Midbrain (tissue), 1 donor: ENCODE measurements around the gene ME3.
"Not testable (repeated sequence)": the region's sequence is repeated elsewhere in the genome, so short reads cannot be mapped to it uniquely, and the experiment has no call there.

Source experiments
- DNase-seq: peaks from one replicate; lab custom pipeline; 2025; lab: John Stamatoyannopoulos, UW

The ME3 gene

DNA sequence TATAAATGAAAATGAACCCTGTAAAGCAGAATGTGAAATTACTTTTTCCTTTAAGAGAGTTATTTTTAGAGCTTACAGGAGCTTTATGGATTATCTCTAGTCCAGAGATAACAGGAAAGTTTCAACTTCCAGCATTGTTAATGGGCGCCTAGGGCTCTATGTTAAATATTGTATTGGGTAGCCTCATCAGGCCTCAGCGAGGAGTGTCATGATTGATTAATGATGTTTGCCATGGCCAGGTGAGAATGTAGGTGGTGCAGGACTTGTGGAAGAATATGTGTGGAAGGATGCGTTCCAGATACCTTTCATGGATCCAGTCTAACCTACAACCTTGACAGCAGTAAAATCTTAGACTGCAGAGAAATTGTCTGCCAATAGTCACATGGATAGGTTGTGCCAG is 50.6 kb downstream of the ME3 start:
- no peak for DNase-seq

DNA sequence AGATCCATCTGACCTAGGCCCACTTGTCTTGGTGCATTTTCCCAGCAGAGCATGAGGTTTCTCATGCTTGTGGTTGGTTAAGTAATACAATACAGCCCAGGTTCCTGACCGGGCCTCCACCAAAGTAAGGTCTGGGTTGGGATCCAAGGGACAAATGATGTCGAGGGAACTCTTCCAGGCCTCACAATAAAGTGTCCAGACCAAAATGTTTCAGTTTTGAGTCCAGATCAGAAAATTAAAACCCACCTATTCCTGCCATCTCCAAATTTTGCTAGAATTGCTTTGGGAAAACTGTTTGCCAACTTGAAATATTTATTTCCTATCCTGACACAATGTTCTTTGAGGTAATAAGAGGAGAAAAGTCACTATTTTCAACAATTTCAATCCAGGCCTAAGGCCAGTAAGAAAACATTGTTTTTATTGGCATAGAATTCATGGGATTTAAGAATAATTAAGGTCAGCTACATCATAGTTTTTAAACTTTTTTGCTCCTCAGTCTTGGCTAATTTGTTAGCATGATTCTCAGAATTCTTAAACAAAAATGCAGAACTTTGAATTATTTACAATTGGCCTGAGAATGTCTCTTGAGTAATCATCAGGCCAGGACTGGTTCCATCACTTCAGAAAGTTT is 51.4 kb downstream of the ME3 start:
- no peak for DNase-seq

DNA sequence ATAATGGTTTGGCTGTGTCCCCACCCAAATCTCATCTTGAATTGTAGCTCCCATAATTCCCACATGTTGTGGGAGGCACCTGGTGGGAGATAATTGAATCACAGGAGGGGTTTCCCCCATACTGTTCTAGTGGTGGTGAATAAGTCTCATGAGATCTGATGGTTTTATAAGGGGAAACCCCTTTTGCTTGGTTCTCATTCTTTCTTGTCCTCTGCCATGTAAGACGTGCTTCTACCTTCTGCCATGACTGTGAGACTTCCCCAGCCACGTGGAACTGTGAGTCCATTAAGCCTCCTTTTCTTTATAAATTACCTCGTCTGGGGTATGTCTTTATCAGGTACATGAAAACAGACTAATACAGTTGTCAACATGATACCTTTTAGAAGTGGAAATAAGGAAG is 53.0 kb downstream of the ME3 start:
- DNase-seq: not testable (repeated sequence)

DNA sequence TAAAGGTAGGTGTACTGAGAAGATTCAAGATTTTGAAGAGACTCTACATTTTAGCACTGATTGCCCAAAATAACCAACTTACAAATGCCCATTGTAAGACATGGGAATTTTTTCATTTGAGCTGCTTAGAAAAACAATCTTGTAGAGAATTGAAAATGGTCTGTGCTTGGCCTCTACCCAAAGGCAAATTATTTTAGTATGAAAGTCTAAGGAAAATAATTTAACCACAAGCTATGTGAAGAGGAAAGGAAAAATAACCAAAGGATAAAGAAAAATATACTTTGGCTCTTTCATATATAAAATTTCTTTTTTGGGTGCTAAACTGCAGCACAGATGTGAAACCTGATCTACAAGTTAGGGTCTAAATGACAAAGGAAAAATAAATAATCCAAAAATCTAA is 54.9 kb downstream of the ME3 start:
- DNase-seq: no peak

DNA sequence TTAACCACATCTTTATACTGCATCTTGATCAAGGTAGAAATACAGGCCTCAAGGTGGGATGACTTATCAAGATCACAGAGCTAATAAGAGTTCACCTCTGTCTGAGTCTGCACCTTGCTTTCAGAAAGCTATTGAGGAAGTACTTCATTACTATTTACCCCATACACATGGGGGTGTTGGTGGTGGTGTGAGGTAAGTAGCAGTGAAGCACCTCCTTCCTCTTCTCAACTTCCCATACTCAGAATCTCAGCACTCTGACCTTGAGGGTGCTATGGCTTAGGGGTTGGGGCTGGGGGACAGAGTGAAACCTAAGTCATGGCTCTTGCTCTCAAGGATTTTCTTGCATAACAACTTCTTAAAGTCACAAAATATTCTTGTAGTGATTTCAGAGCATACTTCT is 56.9 kb downstream of the ME3 start:
- no peak for DNase-seq

DNA sequence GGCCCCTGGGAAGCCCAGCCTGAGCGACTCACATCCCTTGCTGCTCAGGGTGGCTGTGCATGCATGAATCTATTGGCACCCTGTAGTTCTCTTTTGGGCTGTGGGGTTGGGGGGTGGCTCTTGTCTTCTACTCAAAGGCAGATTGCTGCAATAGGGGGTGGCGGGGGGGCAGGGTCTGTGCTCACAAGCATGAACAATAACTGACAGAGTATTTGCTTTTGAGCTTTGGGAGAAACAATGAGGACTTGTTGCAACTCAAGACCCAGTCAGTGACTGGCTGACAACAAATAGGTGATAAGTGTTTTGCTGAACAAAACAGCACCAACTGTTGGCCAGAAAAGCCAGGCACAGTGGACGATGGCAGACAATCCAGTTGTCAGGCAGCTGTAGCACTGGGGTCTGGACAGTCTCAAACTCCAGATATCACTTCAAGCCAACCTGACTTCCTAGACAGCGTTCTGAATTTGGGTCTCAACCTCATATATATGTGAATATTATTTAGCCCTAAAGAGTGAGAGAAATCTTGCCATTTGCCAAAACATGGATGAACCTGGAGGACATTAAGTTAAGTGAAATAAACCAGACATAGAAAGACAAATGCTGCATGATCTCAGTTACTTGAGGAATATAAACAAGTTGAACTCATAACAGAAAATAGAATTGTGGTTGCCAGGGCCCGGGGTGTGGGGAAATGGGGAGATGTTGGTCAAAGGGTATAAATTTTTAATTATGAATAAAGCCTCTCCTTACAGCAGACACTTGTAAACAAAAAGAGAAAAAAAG is 61.7 kb downstream of the ME3 start:
- DNase-seq: no peak

DNA sequence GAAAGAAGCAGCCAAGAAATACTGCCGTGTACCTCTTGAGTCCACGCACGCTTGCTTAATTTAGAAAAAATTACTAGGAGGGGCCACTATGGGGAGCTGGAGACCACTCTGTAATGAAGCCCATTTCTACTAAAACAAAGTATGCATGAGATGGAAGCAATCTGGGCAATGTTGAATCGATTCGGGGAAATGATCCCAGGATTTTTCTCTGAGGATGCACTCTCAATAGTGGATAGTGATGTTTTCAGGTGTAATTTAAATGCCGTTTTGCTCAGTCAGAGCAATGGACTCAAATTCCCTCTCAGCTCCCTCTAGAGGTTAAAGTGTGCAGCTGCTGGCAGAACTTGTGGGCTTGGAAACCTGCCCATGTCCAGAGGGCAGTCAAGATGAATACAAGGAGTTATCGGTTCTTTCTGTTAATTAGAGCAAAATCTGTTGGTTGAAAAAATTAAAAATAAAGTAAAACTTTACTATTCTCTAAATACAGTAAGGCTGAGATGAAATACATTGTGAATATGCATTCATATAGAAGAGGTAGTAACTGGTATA is 64.1 kb downstream of the ME3 start:
- DNase-seq: peak; percentile 58

DNA sequence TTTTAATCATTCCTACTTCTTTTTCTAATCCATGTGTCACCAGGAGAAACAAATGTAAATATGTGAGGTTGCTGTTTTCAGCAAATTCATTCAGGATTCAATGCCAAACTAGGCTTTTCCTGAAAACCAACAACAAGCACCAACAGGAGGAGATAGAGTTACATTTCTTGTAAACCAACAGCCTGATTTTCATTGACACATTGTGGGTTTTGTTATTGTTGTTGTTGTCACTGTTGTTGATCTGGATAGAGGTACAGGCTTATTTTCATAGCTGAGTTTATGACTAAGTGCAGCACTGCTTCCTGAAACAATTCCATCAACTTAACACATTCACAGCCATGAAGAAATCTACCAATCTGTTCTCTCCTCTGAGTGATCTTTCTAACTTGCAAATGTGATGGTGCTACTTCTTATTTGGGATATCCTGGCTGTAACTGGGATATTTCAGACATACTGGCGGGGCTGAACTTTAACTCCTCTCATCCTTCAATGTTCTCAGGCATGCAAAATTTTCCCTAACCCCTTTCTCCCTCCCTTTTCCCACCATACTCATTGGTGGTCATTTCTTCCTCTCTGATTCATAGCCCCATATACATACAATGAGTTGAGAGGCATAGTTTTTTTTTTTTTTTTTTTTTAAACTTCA is 65.5 kb downstream of the ME3 start:
- DNase-seq: no peak

DNA sequence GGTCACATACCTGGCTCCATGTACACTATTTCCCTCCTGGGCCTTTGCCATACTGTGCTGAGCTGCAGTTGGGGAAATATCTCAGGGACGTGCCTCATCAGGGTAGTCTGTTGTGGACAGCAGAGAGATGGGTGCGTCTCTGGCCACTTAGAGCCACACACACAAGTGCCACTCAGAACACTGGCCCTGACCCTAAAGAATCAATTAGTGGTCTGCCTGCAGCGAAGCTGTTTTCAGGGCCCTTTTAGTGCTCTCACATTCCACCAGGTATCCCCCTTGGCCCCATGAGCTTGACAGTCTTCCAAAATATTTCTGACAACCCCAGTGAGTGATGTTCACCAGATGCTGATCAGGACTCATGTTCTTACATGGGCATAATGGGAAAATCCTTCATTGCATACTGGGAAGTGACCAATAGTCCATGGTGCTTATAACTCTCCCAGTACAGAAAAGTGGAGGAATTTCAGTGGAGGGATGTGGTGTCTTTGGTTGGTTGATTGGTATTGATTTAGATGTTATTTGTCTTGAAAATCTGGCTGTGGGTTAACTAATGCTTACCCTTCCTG is 66.1 kb downstream of the ME3 start:
- DNase-seq: no peak

DNA sequence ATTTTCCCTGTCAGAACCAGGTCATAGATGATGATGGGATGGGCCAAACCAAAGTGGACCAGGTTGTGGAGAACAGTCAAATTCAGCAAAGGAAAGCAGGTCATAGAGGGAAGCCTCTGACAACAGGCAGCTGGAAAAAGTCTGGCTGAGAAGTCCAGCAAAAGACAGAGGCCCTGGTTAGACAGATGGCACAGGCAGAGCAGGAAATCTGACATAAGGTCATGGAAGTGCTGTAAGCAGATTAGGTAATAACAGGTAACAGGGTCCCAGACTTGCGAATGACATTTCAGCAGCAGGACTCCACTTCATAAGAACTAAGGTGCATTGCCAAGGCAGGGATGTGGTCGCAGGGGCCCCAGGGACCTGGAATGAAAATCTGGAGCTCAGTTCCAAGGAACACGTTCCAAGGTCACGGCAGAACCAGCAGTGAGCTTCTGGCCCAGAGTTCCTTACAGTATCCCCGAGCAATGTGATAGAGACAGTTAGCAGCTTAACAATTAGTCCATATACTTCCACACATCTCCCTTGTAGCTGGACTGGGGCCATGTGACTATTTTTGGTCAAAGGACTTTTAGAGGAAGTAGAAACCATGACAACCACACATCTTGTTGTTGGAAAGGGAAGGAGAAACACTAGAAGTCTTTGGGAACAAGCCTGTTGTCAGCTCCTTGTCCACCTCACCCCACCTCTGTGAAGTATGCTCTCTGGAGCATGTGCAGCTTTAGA is 75.4 kb downstream of the ME3 start:
- DNase-seq: no peak

DNA sequence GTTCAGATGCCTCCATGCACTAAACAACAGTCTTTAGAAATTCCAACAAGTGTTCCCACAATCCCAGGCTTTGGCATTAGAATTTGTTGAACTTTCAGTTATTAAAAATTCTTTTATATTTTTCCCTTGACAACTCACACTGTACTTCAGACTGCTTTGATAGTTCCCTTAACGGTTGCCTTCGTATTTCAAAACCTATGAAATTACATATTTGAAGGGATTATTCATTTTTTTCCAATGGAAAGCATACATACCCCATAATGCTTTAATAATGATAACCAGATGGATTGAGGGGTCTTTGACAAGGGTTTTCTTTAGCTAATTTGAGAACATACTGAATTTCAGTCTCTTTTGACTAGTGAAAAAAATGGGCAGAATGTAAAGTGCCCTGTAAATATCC is 76.5 kb downstream of the ME3 start:
- no peak for DNase-seq

DNA sequence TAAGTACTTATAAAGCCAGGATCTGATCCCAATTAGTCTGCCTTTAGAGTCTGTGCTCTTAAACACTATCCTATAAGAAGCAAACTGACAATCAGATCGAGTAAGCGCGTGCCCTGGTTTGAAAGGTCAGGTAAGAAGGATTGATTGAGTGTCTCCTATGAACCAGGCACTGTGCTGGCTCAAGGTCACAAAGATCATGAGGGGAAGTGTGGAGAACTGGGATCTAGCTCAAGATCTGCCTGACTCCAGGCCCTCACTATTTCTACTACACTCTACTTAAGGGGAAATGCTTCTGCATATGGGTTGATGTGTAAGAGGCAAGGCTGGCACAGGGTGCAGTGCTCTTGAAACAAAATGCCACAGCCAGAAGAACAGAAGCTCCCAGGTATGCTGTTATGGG is 77.0 kb downstream of the ME3 start:
- DNase-seq: no peak

DNA sequence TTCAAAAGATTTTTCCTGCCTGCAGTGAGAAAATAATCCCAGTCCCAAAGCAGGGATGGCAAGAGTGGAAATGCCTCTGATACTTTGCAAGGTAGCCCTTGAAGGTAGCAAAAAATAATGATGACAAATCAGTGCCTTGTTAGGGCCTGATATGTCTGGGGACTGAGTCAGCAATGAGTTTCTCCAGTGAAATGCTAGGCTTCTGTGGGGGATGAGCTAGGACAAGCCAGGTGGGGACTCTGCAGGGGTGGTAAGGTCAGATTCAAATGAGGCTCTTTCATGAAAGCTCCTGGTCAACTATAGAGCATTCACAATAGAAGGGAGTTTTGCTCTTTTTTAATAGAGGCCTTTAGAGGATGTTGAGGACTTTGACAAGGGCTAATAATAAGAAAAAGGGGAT is 77.7 kb downstream of the ME3 start:
- no peak for DNase-seq

DNA sequence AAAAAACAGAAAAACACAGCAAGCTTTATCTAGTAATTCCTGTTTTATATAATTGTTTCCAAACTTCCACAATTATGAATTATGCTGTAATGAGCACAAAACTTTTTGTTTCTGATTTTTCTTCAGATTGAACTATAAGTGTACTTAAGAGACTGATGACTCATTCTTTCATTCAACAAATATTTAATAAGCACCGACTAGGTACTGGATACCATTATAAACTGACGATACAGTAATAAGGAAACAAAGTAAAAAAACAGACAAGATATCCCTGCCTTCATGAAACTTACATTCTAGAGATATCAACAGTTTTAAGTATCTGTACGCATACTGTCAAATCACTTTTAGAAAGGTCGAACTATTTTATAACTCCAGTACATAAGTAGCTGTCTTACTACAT is 78.6 kb downstream of the ME3 start:
- no peak for DNase-seq

DNA sequence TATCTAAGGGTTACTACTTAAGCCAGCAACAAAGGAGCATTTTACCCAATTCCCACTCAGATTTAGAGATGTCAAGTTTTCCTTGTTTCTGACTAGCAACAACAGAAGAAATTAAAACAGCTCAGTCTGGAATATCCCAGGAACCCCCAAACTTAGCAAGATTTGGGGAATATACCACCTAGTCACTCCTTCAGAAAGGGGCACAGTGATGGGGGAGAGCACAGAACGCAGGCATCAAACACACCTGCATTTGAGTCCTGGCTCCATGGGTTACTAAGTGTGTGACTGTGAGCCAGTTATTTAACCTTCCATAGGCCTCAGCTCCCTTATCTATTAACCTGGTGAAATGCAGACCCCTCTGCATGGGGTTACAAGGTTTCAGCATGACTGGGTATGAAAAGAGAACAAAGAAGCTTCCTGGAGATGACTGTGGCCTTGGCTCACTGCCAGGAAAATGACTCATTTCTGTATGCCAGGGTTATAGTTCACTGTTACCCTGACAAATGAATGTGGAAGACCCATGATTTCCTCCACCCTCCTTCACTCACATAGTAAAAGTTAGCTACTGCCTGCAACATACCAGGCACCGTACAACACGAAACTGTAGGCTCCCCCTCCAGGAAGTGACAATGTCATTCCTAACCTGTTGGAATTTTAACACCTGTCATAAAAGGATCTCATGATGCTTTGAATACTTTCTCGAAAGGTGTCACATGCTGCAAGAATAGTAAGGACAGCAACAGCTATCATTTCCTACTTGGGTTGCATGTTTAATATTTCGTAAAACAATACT is 79.6 kb downstream of the ME3 start:
- no peak for DNase-seq

DNA sequence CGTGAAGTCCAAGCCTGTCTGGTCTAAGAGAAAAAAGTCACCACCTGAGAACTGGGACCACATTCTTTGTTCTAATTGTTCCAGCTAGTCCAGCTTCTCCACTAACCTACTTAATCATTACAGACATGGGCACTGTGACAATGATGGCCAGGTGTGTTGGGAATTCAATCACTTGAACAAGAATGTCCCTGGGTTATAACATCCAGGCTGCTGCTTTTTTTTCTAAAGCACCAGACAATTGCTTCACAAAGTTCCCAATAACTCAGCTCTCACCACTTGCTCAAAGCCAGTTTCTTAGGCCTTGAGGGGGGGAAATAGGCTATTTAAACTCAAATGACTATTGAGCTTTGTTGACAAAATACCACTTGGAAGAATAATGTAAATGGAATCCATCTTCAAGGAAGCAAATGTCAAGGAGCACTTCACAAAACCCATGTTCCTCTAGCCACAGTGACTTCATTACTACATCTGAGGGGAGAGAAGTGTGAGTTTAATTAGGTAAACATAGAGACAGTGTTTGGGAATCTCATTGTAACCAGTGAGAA is 80.3 kb downstream of the ME3 start:
- no peak for DNase-seq

DNA sequence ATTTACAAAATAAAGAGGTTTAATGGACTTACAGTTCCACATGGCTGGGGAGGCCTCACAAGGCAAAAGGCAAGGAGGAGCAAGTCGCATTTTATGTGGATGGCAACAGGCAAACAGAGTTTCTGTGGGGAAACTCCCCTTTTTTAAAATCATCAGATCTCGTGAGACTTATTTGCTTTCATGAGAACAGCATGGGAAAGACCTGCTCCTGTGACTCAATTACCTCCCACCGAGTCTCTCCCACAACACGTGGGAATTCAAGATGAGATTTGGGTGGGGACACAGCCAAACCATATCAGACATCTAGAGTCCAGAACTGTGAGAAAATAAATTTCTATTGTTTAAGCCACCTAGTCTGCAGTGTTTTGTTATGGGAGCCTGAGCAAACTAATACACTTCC is 80.8 kb downstream of the ME3 start:
- DNase-seq: no peak

DNA sequence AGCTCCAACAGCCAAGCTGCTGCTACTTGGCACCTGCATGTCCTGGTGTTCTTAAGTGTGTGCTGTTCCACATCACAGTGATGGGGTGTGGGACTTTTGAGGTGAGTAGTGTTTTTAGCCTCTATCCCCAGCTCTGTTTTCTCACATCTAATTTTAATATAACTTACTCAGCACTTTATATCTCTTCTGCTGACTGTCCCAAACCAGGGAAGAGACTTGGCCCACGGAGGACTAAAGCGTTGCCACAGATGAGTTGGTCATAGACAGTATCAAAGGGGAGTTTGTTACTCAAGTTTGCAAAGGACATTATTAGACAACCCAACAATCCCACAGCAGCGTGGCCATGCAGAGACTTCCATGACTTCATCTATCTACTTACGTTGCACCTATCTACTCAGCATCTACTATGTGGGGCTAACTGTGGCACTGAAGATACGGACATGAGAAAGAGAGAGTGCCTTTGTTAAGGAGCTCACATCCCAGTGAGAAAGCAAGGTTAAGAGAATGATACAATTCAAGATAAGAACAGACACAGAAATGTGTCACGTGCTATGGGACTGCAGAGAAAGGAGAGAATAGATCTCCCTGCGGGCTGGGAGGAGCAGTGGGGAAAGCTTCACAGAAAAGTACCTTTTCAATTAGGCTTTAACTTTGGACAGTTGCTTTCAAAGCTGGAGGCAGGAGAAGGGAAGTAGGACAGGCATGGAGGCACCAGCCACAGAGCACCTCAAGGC is 82.4 kb downstream of the ME3 start:
- no peak for DNase-seq

DNA sequence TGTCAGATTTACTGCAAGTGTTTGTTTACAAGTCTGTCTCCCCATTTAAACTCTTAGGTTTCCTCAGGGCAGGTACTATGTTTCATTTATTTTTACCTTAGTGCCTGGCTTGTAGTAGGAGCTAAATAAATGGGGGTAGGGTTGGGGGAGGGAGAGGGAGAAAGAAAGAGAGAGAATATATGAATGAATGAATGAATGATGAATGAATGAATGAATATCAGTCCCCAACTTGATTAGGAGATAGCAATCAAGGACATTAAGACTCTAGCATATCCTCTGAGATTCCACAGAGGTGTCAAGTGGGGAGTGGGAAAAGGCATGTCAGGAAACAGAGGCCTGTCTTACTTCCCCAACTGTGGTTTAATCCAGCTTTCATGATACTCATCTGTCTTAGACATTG is 83.2 kb downstream of the ME3 start:
- no peak for DNase-seq

DNA sequence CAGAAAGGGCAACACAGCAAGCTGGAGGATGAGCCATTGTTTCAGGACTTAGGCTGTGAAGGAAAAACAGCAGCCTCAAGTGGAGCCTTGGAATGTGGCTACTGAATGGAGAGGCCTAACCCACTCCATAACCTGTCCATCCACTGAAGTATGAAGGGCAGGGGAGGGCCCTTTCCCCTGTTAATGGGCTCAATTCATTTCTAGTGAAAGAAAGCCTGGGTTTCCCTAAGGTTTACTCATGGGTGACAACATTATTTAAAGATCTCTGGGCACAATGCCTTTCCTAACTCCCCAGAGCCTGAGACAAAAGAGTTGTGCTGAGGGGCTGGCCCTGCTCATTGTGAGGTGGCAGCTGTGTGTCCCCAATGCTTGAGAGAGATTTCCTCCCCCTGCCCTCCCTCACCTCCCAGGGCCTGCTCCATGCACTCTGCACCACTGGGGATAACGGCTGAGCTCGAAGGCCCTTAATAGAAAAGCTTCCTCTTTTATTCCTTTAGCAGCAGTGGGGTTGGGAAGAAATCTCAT is 83.8 kb downstream of the ME3 start:
- no peak for DNase-seq
